PC-3 (cell line): ENCODE measurements around the gene RBPJ.

Source experiments
- CTCF ChIP-seq: fragments of 300-600 bp; sonication (generic); conservative IDR thresholded peaks from 2 replicates; pipeline ENCODE4 v1.5.1; 2017; ENCODE audit warnings: antibody characterized with exemption, low read depth, mild to moderate bottlenecking, low read length
- EZH2 ChIP-seq: fragments of 300-600 bp; sonication (generic); IDR thresholded peaks from one replicate; pipeline ENCODE4 v1.6.1; 2017; ENCODE audit warnings: antibody characterized with exemption, mild to moderate bottlenecking, low read length; ENCODE audit not compliant: unreplicated experiment

- TF ChIP-seq CTCF = 0 out of 2 replicates have a peak, but pooled peaks have one; percentile 12
- no peak for TF ChIP-seq EZH2
Observed at GRCh38 chr4:26400132-26400531, 79.3 kb downstream of the RBPJ start.
